HFF-Myc (cell line): Measurements from ENCODE around the gene CD44.

ENCODE experiments used
- DNase-seq: peaks from one replicate; pipeline ENCODE4 v3.0.0-alpha.2; 2011; ENCODE audit warnings: low read depth; ENCODE audit errors: extremely low read depth
- H3K4me3 ChIP-seq: replicated peaks from 2 replicates; pipeline ENCODE4 v1.5.1; 2011; ENCODE audit warnings: low read depth, mild to moderate bottlenecking, control low read depth, low read length
- CTCF ChIP-seq: IDR thresholded peaks from 2 replicates; pipeline ENCODE4 v1.5.1; 2012; ENCODE audit warnings: mild to moderate bottlenecking, low read depth, low read length, control low read depth; ENCODE audit errors: missing control alignments

Gene CD44

GRCh38 chr11:35235157-35235468 lies 96.1 kb downstream of the CD44 start:
- TF ChIP-seq CTCF: no peak
- no peak for DNase-seq

GRCh38 chr11:35235498-35235897 lies 96.5 kb downstream of the CD44 start:
- DNase-seq: no peak
- no peak overlapping the region for H3K4me3 ChIP-seq
- no peak for TF ChIP-seq CTCF

More at GRCh38 chr11:35235157-35235468, 96.1 kb downstream of the CD44 start:
- no peak overlapping the region for H3K4me3 ChIP-seq

GRCh38 chr11:35235936-35236666 lies 97.1 kb downstream of the CD44 start:
- no peak for DNase-seq
- no peak for TF ChIP-seq CTCF

GRCh38 chr11:35236667-35237003 lies 97.7 kb downstream of the CD44 start:
- DNase-seq: no peak
- TF ChIP-seq CTCF: no peak
- no peak overlapping the region for H3K4me3 ChIP-seq

More at GRCh38 chr11:35235936-35236666, 97.1 kb downstream of the CD44 start:
- H3K4me3 ChIP-seq: no peak overlapping the region

- no peak overlapping the region for H3K4me3 ChIP-seq
- DNase-seq: no peak
- no peak for TF ChIP-seq CTCF
Measured at GRCh38 chr11:35237351-35237750, 98.4 kb downstream of the CD44 start.

GRCh38 chr11:35237860-35238715 lies 99.1 kb downstream of the CD44 start:
- TF ChIP-seq CTCF: peak; percentile 81
- no peak for DNase-seq
- no peak overlapping the region for H3K4me3 ChIP-seq
